ENCODE measurements around the gene KRT9.

- no peak for TF ChIP-seq ZFP36 (IDR thresholded peaks at IDR 0.05; ENCODE audit: borderline replicate concordance, partially characterized antibody)
- TF ChIP-seq, protein P1, sequence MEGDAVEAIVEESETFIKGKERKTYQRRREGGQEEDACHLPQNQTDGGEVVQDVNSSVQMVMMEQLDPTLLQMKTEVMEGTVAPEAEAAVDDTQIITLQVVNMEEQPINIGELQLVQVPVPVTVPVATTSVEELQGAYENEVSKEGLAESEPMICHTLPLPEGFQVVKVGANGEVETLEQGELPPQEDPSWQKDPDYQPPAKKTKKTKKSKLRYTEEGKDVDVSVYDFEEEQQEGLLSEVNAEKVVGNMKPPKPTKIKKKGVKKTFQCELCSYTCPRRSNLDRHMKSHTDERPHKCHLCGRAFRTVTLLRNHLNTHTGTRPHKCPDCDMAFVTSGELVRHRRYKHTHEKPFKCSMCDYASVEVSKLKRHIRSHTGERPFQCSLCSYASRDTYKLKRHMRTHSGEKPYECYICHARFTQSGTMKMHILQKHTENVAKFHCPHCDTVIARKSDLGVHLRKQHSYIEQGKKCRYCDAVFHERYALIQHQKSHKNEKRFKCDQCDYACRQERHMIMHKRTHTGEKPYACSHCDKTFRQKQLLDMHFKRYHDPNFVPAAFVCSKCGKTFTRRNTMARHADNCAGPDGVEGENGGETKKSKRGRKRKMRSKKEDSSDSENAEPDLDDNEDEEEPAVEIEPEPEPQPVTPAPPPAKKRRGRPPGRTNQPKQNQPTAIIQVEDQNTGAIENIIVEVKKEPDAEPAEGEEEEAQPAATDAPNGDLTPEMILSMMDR (IDR thresholded peaks at IDR 0.05) = no peak
- TF ChIP-seq RAD21 (conservative IDR thresholded peaks at IDR 0.05 in 1 of 2, IDR thresholded peaks at IDR 0.05 in 1 of 2) = no peak
- no peak for TF ChIP-seq SMC3 (IDR thresholded peaks at IDR 0.05)
- TF ChIP-seq CBX2 (IDR thresholded peaks at IDR 0.05; ENCODE audit: borderline replicate concordance, low read depth) = no peak
Measured at GRCh38 chr17:41575336-41575735, 3.5 kb upstream of the KRT9 start.

Measured in A549 (cell line).